Testis (tissue), 2 donors: ENCODE results near the gene STAT6.

ENCODE experiments used
- CTCF ChIP-seq, 3 experiments: fragments of 450-650 bp in 2 of 3; fragments of 200-600 bp in 1 of 3; sonication (generic) in 1 of 3; IDR thresholded peaks; one replicate each; pipeline ENCODE4 v1.5.1; 2016 to 2019; ENCODE audit warnings: antibody characterized with exemption in 3 of 3, mild to moderate bottlenecking in 2 of 3, moderate library complexity in 1 of 3
- POLR2A ChIP-seq: fragments of 450-650 bp; IDR thresholded peaks from one replicate; pipeline ENCODE4 v1.6.1; 2017; ENCODE audit warnings: antibody characterized with exemption, mild to moderate bottlenecking, moderate library complexity

GRCh38 chr12:57093415-57094207 is 17.6 kb downstream of the STAT6 start:
- TF ChIP-seq CTCF (IDR thresholded peaks at IDR 0.05) (peak in 2 of 3 experiments; percentile 6 to 29), POLR2A (no peak)
